Effector memory CD4-positive, alpha-beta T cell (primary cell): ENCODE measurements around the gene UBE2M.
"Not testable (repeated sequence)": the region's sequence is repeated elsewhere in the genome, so short reads cannot be mapped to it uniquely, and the experiment has no call there.

Experiments
- DNase-seq, 3 donors: peaks; one replicate each; pipeline ENCODE4 v3.0.0-alpha.2; 2020
- H3K27ac ChIP-seq: 2 replicates; pipeline ENCODE4 v1.7.0; 2013; ENCODE audit warnings: mild to moderate bottlenecking, low read length, moderate library complexity; ENCODE audit not compliant: insufficient read depth, poor library complexity, severe bottlenecking
- H3K27me3 ChIP-seq: replicated peaks from 2 replicates; pipeline ENCODE4 v1.7.0; 2013; ENCODE audit warnings: mild to moderate bottlenecking, low read length; ENCODE audit not compliant: insufficient read depth, control insufficient read depth, poor library complexity, severe bottlenecking
- H3K36me3 ChIP-seq: 2 replicates; pipeline ENCODE4 v1.7.0; 2013; ENCODE audit warnings: mild to moderate bottlenecking, low read length, moderate library complexity; ENCODE audit not compliant: control insufficient read depth, insufficient read depth
- H3K4me1 ChIP-seq: 2 replicates; pipeline ENCODE4 v1.7.0; 2013; ENCODE audit warnings: low read length, mild to moderate bottlenecking; ENCODE audit not compliant: control insufficient read depth, insufficient read depth, poor library complexity, severe bottlenecking
- H3K4me3 ChIP-seq: 2 replicates; pipeline ENCODE4 v1.7.0; 2013; ENCODE audit warnings: low read length, low read depth, mild to moderate bottlenecking; ENCODE audit not compliant: insufficient read depth, poor library complexity, severe bottlenecking
- H3K9me3 ChIP-seq: 2 replicates; pipeline ENCODE4 v1.7.0; 2013; ENCODE audit warnings: mild to moderate bottlenecking, low read length, moderate library complexity; ENCODE audit not compliant: control insufficient read depth

Gene UBE2M

DNA sequence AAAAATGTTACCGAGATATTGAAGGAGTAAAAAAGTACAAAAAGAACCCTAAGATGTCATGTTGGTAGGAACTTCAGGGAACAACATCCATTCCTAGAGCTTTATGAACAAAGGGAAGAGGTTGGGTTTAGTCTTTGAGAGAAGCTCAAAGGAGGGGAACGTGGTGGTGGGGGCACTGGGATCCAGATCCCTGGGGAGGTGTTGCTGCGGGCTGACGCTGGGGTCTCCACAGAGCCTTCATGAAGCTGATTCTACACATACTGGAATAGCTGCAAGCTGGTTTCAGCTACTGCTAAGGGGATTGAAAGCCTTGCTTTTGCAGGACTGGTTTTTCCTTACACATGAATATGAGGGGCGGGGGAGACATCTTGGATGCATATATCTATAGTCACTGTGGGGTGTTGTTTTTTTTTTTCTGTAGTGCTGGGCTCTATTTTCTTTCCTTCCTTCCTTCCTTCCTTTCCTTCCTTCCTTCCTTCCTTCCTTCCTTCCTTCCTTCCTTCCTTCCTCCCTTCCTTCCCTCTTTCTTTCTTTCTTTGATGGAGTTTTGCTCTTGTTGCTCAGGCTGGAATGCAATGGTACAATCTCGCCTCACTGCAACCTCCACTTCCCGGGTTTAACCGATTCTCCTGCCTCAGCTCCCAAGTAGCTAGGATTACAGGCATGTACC, 21.2 kb upstream of the UBE2M start:
- Histone ChIP-seq H3K27ac (no peak overlapping the region), H3K4me1 (peaks cover 11% of the 10 kb centered on the region), H3K4me3 (no peak overlapping the region), H3K36me3 (peaks cover 9% of the 10 kb centered on the region), H3K27me3 (no peaks in the 10 kb centered on the region), H3K9me3 (no peaks in the 10 kb centered on the region)
- no peak for DNase-seq

DNA sequence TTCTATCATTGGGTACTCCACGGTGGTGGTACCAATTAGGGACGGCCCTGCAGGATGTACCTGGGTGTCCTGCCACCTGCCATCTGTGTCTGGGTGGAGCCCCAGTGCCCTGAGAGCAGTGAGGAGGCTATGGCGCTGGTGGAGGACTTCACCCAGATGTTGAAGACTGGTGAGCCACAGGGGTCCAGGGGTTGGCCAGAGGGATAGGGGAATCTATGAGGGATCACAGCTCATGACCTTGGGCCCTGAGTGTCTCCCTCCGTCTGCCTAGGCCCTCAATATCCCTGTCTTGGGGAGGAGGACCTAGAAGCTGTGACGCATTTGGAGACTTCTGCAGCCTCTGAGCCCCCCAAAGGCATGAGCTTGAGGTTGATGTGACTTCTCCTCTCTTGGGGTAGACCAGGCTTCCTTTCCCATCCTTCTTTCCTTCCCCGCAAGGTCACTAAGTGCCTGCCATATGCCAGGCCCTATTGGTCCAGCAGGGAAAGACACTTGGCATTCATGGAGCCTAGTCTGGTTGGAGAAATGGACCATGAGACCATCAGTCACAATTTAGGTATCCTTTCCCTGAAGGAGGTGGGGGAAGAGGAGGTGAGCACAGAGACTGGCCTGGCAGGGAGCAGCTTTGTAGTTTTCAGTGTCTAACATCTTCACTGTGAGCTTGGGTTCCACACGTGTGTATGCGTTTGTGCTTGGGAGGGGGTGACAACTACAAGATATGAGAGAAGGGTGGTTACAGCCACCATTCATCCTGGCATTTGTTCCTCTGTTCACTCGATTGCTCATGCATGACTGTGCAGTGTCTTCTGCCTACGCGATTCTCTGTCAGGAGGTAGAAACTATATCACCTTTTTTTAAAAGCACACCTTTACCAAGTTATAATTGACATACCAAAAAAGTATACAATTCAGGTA, 19.9 kb upstream of the UBE2M start:
- Histone ChIP-seq H3K9me3 (no peaks in the 10 kb centered on the region), H3K4me1 (peaks cover 20% of the 10 kb centered on the region), H3K4me3 (no peak overlapping the region), H3K36me3 (peaks cover 8% of the 10 kb centered on the region), H3K27me3 (no peaks in the 10 kb centered on the region), H3K27ac (no peak overlapping the region)
- no peak for DNase-seq

- H3K36me3 ChIP-seq, H3K4me3 ChIP-seq, H3K27ac ChIP-seq, H3K27me3 ChIP-seq, H3K9me3 ChIP-seq, DNase-seq: not testable (repeated sequence)
- H3K4me1 ChIP-seq, result peaks cover 21% of the 10 kb centered on the region
These were observed 19.2 kb upstream of the UBE2M start for GRCh38 chr19:58577581-58577980.

GRCh38 chr19:58575183-58576041, 17.0 kb upstream of the UBE2M start:
- Histone ChIP-seq H3K4me1 (peaks cover 28% of the 10 kb centered on the region), H3K4me3 (peak overlapping the region; percentile 78), H3K27ac (peak overlapping the region; percentile 97), H3K9me3 (no peaks in the 10 kb centered on the region), H3K36me3 (peaks cover 4% of the 10 kb centered on the region), H3K27me3 (no peaks in the 10 kb centered on the region)
- DNase-seq, result peak; percentile 57 to 68 (median 63)

GRCh38 chr19:58573658-58574164, 15.3 kb upstream of the UBE2M start:
- no peak for DNase-seq
- H3K27me3 ChIP-seq, result no peaks in the 10 kb centered on the region
- peak overlapping the region; percentile 35 for H3K4me3 ChIP-seq
- H3K9me3 ChIP-seq, result no peaks in the 10 kb centered on the region
- peak overlapping the region; percentile 99 for H3K27ac ChIP-seq
- peaks cover 4% of the 10 kb centered on the region for H3K36me3 ChIP-seq
- H3K4me1 ChIP-seq, result peaks cover 28% of the 10 kb centered on the region

DNA sequence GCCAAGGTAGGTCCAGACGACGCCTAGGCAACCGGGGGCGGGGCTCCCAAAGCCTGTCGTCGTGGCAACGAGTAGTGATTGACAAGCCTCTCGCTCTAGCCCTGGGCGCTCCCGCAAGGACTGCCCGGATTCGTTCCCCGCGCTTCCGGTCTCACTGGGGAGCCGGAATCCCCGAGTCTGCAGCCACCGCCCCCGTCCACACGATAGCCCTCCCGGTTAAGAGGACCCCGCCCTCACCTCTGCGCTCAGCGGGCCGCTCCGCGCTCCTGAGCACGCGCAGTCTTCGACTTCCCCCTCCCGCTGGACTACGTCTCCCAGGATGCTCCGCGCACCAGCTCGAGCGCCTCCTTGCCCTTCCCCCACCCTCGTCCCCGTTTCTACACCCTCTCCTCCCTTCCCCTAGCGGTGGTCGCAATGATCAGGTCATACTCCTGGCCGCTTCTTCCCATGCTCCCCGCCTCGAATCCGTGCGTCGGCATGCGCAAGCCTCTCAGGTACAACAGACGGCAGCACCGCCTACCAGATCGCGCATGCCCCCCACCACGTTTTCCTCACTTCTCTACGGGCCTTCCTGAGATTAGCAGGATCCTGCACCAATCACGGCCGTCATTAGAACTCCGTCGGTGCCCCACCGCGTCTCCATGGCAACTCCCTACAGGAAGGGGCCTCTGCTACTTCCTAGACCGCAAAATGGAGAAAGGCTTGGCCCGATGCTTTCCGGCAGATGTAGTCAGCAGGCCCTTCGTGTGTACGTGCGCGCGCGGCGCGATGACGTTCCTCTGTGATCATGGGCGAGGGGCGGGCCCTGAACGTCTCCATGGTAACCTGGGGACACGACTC, 14.6 kb upstream of the UBE2M start, which contains the start of gene MZF1:
Gene MZF1, minus strand, starts transcription at position 518 of the 840 bp plus-strand sequence. CDS start 1,946 bp downstream, outside the sequence.
- no peaks in the 10 kb centered on the region for H3K9me3 ChIP-seq
- peak within 1 kb of the TSS; percentile 68 for H3K4me3 ChIP-seq
- peaks cover 4% of the 10 kb centered on the region for H3K36me3 ChIP-seq
- H3K27me3 ChIP-seq, result no peaks in the 10 kb centered on the region
- peak within 1 kb of the TSS; percentile 99 for H3K27ac ChIP-seq
- peaks cover 28% of the 10 kb centered on the region for H3K4me1 ChIP-seq
- peak; percentile 100 for DNase-seq

- Histone ChIP-seq H3K27me3 (no peaks in the 10 kb centered on the region), H3K36me3 (peaks cover 4% of the 10 kb centered on the region), H3K4me3 (peak overlapping the region; percentile 68), H3K9me3 (no peaks in the 10 kb centered on the region), H3K27ac (peak overlapping the region; percentile 99), H3K4me1 (peaks cover 28% of the 10 kb centered on the region)
- no peak for DNase-seq
These were observed 13.8 kb upstream of the UBE2M start for GRCh38 chr19:58572026-58572817.

DNA sequence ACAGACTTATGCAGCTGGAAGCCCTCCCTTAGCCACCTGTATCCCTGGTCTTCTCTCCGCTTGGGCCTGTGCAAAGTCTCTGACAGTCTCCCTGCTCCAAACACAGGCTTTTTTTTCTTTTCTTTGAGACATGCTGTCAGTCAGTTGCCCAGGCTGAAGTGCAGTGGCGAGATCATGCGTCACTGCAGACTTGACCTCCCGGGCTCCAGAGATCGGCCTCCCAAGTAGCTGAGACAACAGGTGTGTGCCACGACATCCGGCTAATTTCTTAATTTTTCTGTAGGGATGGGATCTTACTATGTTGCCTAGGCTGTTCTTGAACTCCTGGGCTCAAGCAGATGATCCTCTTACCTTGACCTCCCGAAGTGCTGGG, 13.2 kb upstream of the UBE2M start:
- Histone ChIP-seq H3K27ac (no peak overlapping the region), H3K4me3 (no peak overlapping the region)
- DNase-seq, result no peak

More for the DNA sequence above, 13.2 kb upstream of the UBE2M start:
- Histone ChIP-seq H3K36me3 (peaks cover 4% of the 10 kb centered on the region), H3K4me1 (peaks cover 28% of the 10 kb centered on the region), H3K27me3 (no peaks in the 10 kb centered on the region), H3K9me3 (no peaks in the 10 kb centered on the region)
